ENCODE data around the gene STUB1.

Gene STUB1

DNA sequence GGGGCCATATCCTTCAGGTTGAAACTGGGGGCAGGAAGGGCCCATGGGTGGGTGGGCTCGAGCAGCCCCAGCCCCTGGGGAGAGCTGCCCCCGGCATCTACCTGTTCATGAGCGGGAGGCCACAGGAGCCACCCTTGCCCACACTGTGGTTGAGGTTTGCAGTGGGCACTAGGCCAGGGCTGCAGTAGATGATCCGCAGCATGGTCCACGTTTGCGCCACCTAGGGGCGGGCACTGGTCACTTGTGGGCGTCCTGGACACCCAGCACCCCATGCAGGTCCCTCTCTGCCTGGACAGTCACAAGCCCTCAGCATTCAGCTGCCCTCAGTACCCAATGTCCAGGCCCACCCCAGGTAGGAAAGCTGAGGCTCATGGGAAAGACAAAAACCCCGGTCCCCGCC lies 5.8 kb downstream of the STUB1 start:
- TF ChIP-seq EZH2 (IDR thresholded peaks at IDR 0.05; ENCODE audit: borderline replicate concordance, low read length) (no peak), CTCF (IDR thresholded peaks at IDR 0.05; ENCODE audit: low read length) (peak; percentile 22; the same call in 1 of the 2 replicates)
- no peaks in the 10 kb centered on the region for H3K27me3 ChIP-seq (ENCODE audit: insufficient read depth, low read length)
- no peaks in the 10 kb centered on the region for H3F3A ChIP-seq (ENCODE audit: insufficient read depth, low read length)
- H3K27ac ChIP-seq (ENCODE audit: low read depth, low read length, poor library complexity, severe bottlenecking): no peak overlapping the region
- no peak overlapping the region for H3K4me2 ChIP-seq (ENCODE audit: low read length)
- H3K36me3 ChIP-seq (ENCODE audit: insufficient read depth, low read length): peaks cover 38% of the 10 kb centered on the region
- H3K9me3 ChIP-seq (ENCODE audit: low read length): no peaks in the 10 kb centered on the region
- no peak overlapping the region for H2AFZ ChIP-seq (ENCODE audit: low read length)
- no peaks in the 10 kb centered on the region for H4K20me1 ChIP-seq (ENCODE audit: insufficient read depth, low read length)
- peaks cover 58% of the 10 kb centered on the region for H3K4me1 ChIP-seq (ENCODE audit: insufficient read depth, low read length, severe bottlenecking)
- H3K79me2 ChIP-seq (ENCODE audit: insufficient read depth, low read length): 0 out of 2 replicates have a peak, but pooled peaks cover 5% of the 10 kb centered on the region
- H3K4me3 ChIP-seq (ENCODE audit: low read depth, low read length, poor library complexity, severe bottlenecking): no peak overlapping the region
- H3K9ac ChIP-seq (ENCODE audit: low read length): no peak overlapping the region
- H3K9me2 ChIP-seq (ENCODE audit: low read depth, low read length): no peaks in the 10 kb centered on the region

DNA sequence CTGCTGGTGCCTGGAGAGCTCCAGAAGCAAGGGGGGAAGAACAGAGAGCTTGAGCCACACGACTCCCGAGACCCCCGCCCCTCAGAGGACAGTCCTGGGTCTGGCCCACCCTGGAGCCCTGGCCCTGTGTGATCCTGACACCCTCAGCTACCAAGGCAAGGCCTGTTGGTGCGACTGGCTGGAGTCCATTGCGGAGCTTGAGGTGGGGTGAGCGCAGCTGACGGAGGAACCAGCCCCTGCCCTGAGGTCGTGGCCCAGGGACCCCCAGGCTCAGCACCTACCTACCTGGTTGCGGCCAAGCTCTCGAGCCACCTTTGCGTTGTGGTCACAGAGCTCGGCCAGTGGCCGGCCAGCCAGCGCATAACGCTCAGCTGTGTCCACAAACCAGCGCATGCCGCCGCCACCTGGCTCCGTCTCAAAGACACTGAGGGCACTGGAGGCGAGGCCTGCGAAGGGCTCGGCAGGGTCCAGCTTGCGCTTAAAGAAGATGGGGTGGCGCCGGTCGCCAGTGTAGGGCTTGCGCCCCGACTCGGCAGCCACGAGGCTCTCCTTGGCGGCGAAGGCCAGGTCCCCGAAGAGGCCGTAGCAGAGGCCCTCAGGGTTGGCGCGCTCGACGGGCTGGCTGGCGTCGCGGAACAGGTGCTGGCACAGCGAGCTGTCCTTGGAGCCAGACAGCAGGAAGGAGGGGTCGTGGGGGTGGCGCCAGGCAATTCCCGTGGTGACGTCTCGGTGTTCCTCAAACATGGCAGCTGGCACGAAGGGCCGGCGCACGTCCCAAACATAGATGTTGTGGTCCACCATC lies 6.5 kb downstream of the STUB1 start:
- Histone ChIP-seq H3K36me3 (ENCODE audit: insufficient read depth, low read length) (peaks cover 32% of the 10 kb centered on the region), H3K4me1 (ENCODE audit: insufficient read depth, low read length, severe bottlenecking) (peaks cover 51% of the 10 kb centered on the region)

GRCh38 chr16:687499-687898 lies 7.3 kb downstream of the STUB1 start:
- Histone ChIP-seq H3K9ac (ENCODE audit: low read length) (no peak overlapping the region), H3K79me2 (ENCODE audit: insufficient read depth, low read length) (no peaks in the 10 kb centered on the region), H3K9me2 (ENCODE audit: low read depth, low read length) (no peaks in the 10 kb centered on the region), H4K20me1 (ENCODE audit: insufficient read depth, low read length) (no peaks in the 10 kb centered on the region), H3K36me3 (ENCODE audit: insufficient read depth, low read length) (peaks cover 24% of the 10 kb centered on the region), H3K27ac (ENCODE audit: low read depth, low read length, poor library complexity, severe bottlenecking) (no peak overlapping the region), H3K4me1 (ENCODE audit: insufficient read depth, low read length, severe bottlenecking) (peaks cover 42% of the 10 kb centered on the region), H2AFZ (ENCODE audit: low read length) (no peak overlapping the region), H3K4me2 (ENCODE audit: low read length) (no peak overlapping the region), H3K9me3 (ENCODE audit: low read length) (no peaks in the 10 kb centered on the region), H3F3A (ENCODE audit: insufficient read depth, low read length) (no peaks in the 10 kb centered on the region), H3K27me3 (ENCODE audit: insufficient read depth, low read length) (no peaks in the 10 kb centered on the region), H3K4me3 (ENCODE audit: low read depth, low read length, poor library complexity, severe bottlenecking) (no peak overlapping the region)
- TF ChIP-seq CTCF (IDR thresholded peaks at IDR 0.05; ENCODE audit: low read length) (no peak), EZH2 (IDR thresholded peaks at IDR 0.05; ENCODE audit: borderline replicate concordance, low read length) (no peak)

More for the DNA sequence above, 6.5 kb downstream of the STUB1 start:
- Histone ChIP-seq H3K79me2 (ENCODE audit: insufficient read depth, low read length) (0 out of 2 replicates have a peak, but pooled peaks cover under 1% of the 10 kb centered on the region), H3K4me2 (ENCODE audit: low read length) (no peak overlapping the region), H4K20me1 (ENCODE audit: insufficient read depth, low read length) (no peaks in the 10 kb centered on the region), H3K9me2 (ENCODE audit: low read depth, low read length) (no peaks in the 10 kb centered on the region), H3F3A (ENCODE audit: insufficient read depth, low read length) (no peaks in the 10 kb centered on the region), H3K4me3 (ENCODE audit: low read depth, low read length, poor library complexity, severe bottlenecking) (no peak overlapping the region), H3K27me3 (ENCODE audit: insufficient read depth, low read length) (no peaks in the 10 kb centered on the region), H3K9ac (ENCODE audit: low read length) (no peak overlapping the region), H3K9me3 (ENCODE audit: low read length) (no peaks in the 10 kb centered on the region), H2AFZ (ENCODE audit: low read length) (no peak overlapping the region), H3K27ac (ENCODE audit: low read depth, low read length, poor library complexity, severe bottlenecking) (no peak overlapping the region)
- TF ChIP-seq CTCF (IDR thresholded peaks at IDR 0.05; ENCODE audit: low read length) (no peak), EZH2 (IDR thresholded peaks at IDR 0.05; ENCODE audit: borderline replicate concordance, low read length) (no peak)

All from OCI-LY1 (cell line).